Smooth muscle cell (in vitro differentiated cells): ENCODE data around the gene LRRC4C. TPM values are rescaled to one million over a fixed set of nuclear protein-coding genes. Genes with fewer than 3 reads are reported as not detected.
A peak's percentile ranks its signal among the peaks of the same experiment; 100 is the strongest.

Experiments used
- DNase-seq: peaks from one replicate; lab custom pipeline; 2025; ENCODE audit not compliant: unreplicated experiment; lab: John Stamatoyannopoulos, UW
- H2AFZ ChIP-seq: fragments of 200-600 bp; sonication (generic); 2 replicates; pipeline ENCODE4 v1.6.0; 2016; ENCODE audit warnings: antibody characterized with exemption, low read depth, mild to moderate bottlenecking
- H3F3A ChIP-seq: fragments of 200-600 bp; sonication (generic); 2 replicates; pipeline ENCODE4 v1.6.0; 2017; ENCODE audit warnings: antibody characterized with exemption, low read depth
- H3K27ac ChIP-seq: fragments of 200-600 bp; sonication (generic); 2 replicates; pipeline ENCODE4 v1.5.1; 2016; ENCODE audit warnings: low read depth, mild to moderate bottlenecking
- H3K27me3 ChIP-seq: fragments of 200-600 bp; sonication (generic); 2 replicates; pipeline ENCODE4 v1.6.1; 2016; ENCODE audit warnings: low read depth, mild to moderate bottlenecking
- H3K36me3 ChIP-seq: fragments of 200-600 bp; sonication (generic); 2 replicates; pipeline ENCODE4 v1.5.1; 2016; ENCODE audit warnings: low read depth
- H3K4me1 ChIP-seq: fragments of 200-600 bp; sonication (generic); 2 replicates; pipeline ENCODE4 v1.5.1; 2016; ENCODE audit warnings: low read depth
- H3K4me2 ChIP-seq: fragments of 200-600 bp; sonication (generic); 2 replicates; pipeline ENCODE4 v1.6.0; 2016; ENCODE audit warnings: mild to moderate bottlenecking
- H3K4me3 ChIP-seq: fragments of 200-600 bp; sonication (generic); 2 replicates; pipeline ENCODE4 v1.5.1; 2016; ENCODE audit warnings: mild to moderate bottlenecking
- H3K79me2 ChIP-seq: fragments of 200-600 bp; sonication (generic); 2 replicates; pipeline ENCODE4 v1.6.0; 2016; ENCODE audit warnings: low read depth, mild to moderate bottlenecking
- H3K9ac ChIP-seq: fragments of 200-600 bp; sonication (generic); 2 replicates; pipeline ENCODE4 v1.6.0; 2016; ENCODE audit warnings: low read depth
- H3K9me3 ChIP-seq: fragments of 200-600 bp; sonication (generic); replicated peaks from 2 replicates; pipeline ENCODE4 v1.5.1; 2016; ENCODE audit warnings: low read depth
- H4K20me1 ChIP-seq: fragments of 200-600 bp; sonication (generic); 2 replicates; pipeline ENCODE4 v1.6.0; 2016; ENCODE audit warnings: low read depth
- WGBS: methylation state at CpG from one replicate; pipeline ENCODE4 v1.1.7; 2016; ENCODE audit warnings: low lambda C conversion rate; 5-methylcytosine and 5-hydroxymethylcytosine counted together
- polyA plus RNA-seq: library from polyadenylated mRNA; unstranded; fragments of >200 nt; fragmentation: Nextera tagmentation; extraction: Ambion mirVana; gene quantifications from 2 replicates; pipeline ENCODE4 v1.2.1, GENCODE V29; 2016
- total RNA-seq: library from RNA; depleted of rRNA; stranded (reverse); fragments of >200 nt; gene quantifications from 2 replicates; pipeline ENCODE4 v1.2.3, GENCODE V29; 2014
- TF ChIP-seq, protein P1 (sequence below): fragments of 200-600 bp; sonication (generic); IDR thresholded peaks from 2 replicates; pipeline ENCODE4 v1.5.1; 2017; ENCODE audit warnings: borderline replicate concordance, mild to moderate bottlenecking, antibody characterized with exemption; ENCODE audit not compliant: insufficient read depth, poor library complexity, severe bottlenecking

Gene LRRC4C
- total and polyA plus RNA-seq, 2 experiments from 2014 or later = 7.3 to 10.1 TPM

DNA sequence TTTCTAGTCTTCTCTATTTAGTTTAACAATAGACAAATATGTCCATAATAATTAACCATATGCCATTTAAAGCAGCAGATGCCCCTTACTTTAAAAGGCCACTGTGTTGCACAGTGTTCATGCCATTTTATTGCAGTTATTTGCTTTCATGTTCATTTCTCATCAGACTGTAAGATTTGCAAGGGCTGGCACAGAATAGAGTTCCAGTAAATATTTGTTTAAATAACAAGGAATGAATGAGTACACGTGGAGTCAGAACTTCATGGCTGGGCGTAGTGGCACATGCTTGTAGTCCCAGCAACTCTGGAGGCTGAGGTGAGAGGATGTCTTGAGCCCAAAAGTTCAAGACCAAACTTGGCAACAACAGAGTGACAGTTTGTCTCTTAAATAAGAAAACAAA is 1228.6 kb downstream of the LRRC4C start:
- Histone ChIP-seq H3K4me1 (no peaks in the 10 kb centered on the region), H2AFZ (no peak overlapping the region), H4K20me1 (no peaks in the 10 kb centered on the region), H3K4me3 (no peak overlapping the region), H3K79me2 (peaks cover 15% of the 10 kb centered on the region), H3K9ac (no peak overlapping the region), H3K9me3 (no peaks in the 10 kb centered on the region), H3F3A (no peaks in the 10 kb centered on the region), H3K27ac (no peak overlapping the region), H3K36me3 (no peaks in the 10 kb centered on the region), H3K27me3 (no peaks in the 10 kb centered on the region), H3K4me2 (no peak overlapping the region)
- 84% methylated on average over 2 of the region's 2 CpGs for WGBS
- TF ChIP-seq, protein P1, sequence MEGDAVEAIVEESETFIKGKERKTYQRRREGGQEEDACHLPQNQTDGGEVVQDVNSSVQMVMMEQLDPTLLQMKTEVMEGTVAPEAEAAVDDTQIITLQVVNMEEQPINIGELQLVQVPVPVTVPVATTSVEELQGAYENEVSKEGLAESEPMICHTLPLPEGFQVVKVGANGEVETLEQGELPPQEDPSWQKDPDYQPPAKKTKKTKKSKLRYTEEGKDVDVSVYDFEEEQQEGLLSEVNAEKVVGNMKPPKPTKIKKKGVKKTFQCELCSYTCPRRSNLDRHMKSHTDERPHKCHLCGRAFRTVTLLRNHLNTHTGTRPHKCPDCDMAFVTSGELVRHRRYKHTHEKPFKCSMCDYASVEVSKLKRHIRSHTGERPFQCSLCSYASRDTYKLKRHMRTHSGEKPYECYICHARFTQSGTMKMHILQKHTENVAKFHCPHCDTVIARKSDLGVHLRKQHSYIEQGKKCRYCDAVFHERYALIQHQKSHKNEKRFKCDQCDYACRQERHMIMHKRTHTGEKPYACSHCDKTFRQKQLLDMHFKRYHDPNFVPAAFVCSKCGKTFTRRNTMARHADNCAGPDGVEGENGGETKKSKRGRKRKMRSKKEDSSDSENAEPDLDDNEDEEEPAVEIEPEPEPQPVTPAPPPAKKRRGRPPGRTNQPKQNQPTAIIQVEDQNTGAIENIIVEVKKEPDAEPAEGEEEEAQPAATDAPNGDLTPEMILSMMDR = no peak
- no peak for DNase-seq

DNA sequence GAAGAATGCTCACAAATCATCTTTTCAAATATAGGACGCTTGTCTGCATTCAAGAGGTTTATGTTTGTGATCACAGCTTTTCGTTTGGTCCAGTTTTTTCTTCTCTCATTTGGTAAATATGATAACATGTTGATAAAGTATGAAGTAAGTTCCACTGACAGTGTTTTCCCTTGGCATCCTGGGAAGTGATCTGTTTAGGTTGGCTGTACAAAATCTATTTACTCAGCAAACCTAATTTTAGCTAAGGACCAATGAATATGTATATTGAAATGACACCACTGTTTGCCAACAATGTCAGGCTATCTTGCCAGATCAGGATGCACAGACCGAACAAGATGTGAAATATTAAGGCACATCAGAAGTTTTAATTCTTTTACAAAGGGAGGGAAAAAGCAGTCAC is 1230.8 kb downstream of the LRRC4C start:
- H3K4me1 ChIP-seq = no peaks in the 10 kb centered on the region
- H3K79me2 ChIP-seq = peaks cover 9% of the 10 kb centered on the region
- no peaks in the 10 kb centered on the region for H3K36me3 ChIP-seq
- no peak for DNase-seq
- H3F3A ChIP-seq = no peaks in the 10 kb centered on the region
- H2AFZ ChIP-seq = no peak overlapping the region
- H3K27me3 ChIP-seq = no peaks in the 10 kb centered on the region
- 86% methylated on average over 3 of the region's 3 CpGs for WGBS
- H3K27ac ChIP-seq = no peak overlapping the region
- no peak overlapping the region for H3K4me3 ChIP-seq
- H4K20me1 ChIP-seq = no peaks in the 10 kb centered on the region
- H3K9ac ChIP-seq = no peak overlapping the region
- H3K9me3 ChIP-seq = no peaks in the 10 kb centered on the region
- TF ChIP-seq, protein P1 = no peak
- no peak overlapping the region for H3K4me2 ChIP-seq

DNA sequence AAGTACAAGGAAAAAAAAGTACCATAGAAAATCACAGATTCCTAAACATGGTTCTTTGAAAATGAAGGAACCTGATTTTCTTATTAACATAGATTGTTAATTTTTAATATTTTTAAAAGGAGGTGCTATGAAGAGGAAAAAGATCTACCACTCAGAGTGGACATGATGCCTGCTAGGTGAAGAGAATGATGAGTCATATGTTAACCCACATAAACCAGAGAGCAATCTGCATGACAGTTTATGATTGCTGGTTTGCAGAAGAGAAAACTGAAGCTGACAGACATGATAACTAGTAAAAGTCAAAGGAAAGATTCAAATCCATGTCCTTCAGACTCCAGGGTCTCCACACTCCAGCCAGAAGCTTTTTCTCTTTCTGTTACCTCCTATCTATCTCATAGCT is 1231.7 kb downstream of the LRRC4C start:
- Histone ChIP-seq H3K27me3 (no peaks in the 10 kb centered on the region), H3F3A (no peaks in the 10 kb centered on the region), H3K9me3 (no peaks in the 10 kb centered on the region), H2AFZ (no peak overlapping the region), H3K79me2 (peaks cover 8% of the 10 kb centered on the region), H4K20me1 (no peaks in the 10 kb centered on the region), H3K36me3 (no peaks in the 10 kb centered on the region), H3K9ac (no peak overlapping the region), H3K4me1 (no peaks in the 10 kb centered on the region), H3K27ac (no peak overlapping the region), H3K4me3 (no peak overlapping the region), H3K4me2 (peak overlapping the region; percentile 27)
- no peak for DNase-seq
- TF ChIP-seq, protein P1 = no peak

DNA sequence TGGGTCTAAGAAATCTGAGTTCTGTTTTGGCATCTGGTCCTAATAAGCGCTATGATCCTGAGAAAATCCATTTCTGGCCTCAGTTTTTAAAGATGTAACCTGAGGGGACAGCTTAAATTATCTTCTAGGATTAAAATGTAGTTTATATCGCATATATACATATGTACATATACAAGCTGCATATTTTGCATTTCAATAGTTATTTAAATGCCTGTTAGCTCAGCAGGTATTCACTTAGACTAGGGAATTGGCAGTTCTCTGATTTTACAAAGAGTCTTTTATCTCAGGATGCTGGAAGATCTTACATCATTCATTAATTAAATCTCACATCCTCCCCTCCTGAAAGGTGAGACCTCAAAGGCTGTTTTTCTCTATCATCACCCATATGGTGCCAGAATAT is 1232.8 kb downstream of the LRRC4C start:
- H3K4me3 ChIP-seq = no peak overlapping the region
- H3K4me2 ChIP-seq = no peak overlapping the region
- H3K4me1 ChIP-seq = no peaks in the 10 kb centered on the region
- H3K9ac ChIP-seq = no peak overlapping the region
- H2AFZ ChIP-seq = no peak overlapping the region
- H4K20me1 ChIP-seq = no peaks in the 10 kb centered on the region
- H3K36me3 ChIP-seq = no peaks in the 10 kb centered on the region
- DNase-seq = no peak
- no peaks in the 10 kb centered on the region for H3K27me3 ChIP-seq
- peaks cover 6% of the 10 kb centered on the region for H3K79me2 ChIP-seq
- WGBS = 53% methylated on average over 2 of the region's 2 CpGs
- no peaks in the 10 kb centered on the region for H3K9me3 ChIP-seq
- H3K27ac ChIP-seq = no peak overlapping the region
- TF ChIP-seq, protein P1 = no peak
- H3F3A ChIP-seq = no peaks in the 10 kb centered on the region
